Uterus (tissue), 4 donors: ENCODE data around the gene LMNA. TPM values are rescaled to one million over a fixed set of nuclear protein-coding genes. Genes with fewer than 3 reads are reported as not detected.
"Not testable (repeated sequence)": the region's sequence is repeated elsewhere in the genome, so short reads cannot be mapped to it uniquely, and the experiment has no call there.

ENCODE experiments used
- DNase-seq, 2 donors: peaks; one replicate each; pipeline ENCODE4 v3.0.0-alpha.2; 2019 to 2020
- H3K27ac ChIP-seq, 2 donors: fragments of 200-600 bp; sonication (generic); 1 replicate in 1 of 2; 2 replicates in 1 of 2; pipeline ENCODE4 v1.5.1; 2016 to 2018
- H3K27me3 ChIP-seq, 2 donors: fragments of 200-600 bp; sonication (generic); one replicate each; pipeline ENCODE4 v1.5.1; 2018 to 2019; ENCODE audit warnings: control low read depth in 1 of 2
- H3K36me3 ChIP-seq, 2 donors: fragments of 200-600 bp; sonication (generic); one replicate each; pipeline ENCODE4 v1.5.1; 2019; ENCODE audit warnings: control low read depth in 1 of 2
- H3K4me1 ChIP-seq, 2 donors: fragments of 200-600 bp; sonication (generic); one replicate each; pipeline ENCODE4 v1.5.1; 2018 to 2019; ENCODE audit warnings: control low read depth in 1 of 2
- H3K4me3 ChIP-seq, 2 donors: fragments of 200-600 bp; sonication (generic); 1 replicate in 1 of 2; 2 replicates in 1 of 2; pipeline ENCODE4 v1.5.1; 2018 to 2019; ENCODE audit warnings: mild to moderate bottlenecking in 1 of 2
- H3K9me3 ChIP-seq, 2 donors: fragments of 200-600 bp; sonication (generic); one replicate each; pipeline ENCODE4 v1.5.1; 2019; ENCODE audit warnings: control low read depth in 1 of 2
- CTCF ChIP-seq, 4 experiments: fragments of 200-600 bp in 2 of 4; fragments of 450-650 bp in 2 of 4; sonication (generic) in 2 of 4; IDR thresholded peaks; one replicate each; pipeline ENCODE4 v1.5.1; 2016 to 2019; ENCODE audit warnings: antibody characterized with exemption in 4 of 4, mild to moderate bottlenecking in 2 of 4, moderate library complexity in 1 of 4
- POLR2A ChIP-seq, 2 donors: fragments of 450-650 bp; IDR thresholded peaks; one replicate each; pipeline ENCODE4 v1.6.1; 2016; ENCODE audit warnings: antibody characterized with exemption in 2 of 2, mild to moderate bottlenecking in 1 of 2, moderate library complexity in 1 of 2
- intact Hi-C: fragments of 100-400 bp; cut with DNase I; formaldehyde crosslinking; loops from one replicate; pipeline ENCODE4 v1.15.1; 2023; ENCODE audit warnings: low total_unique reads
- total RNA-seq, 4 donors: library from RNA; depleted of rRNA in 3 of 4; stranded (reverse); fragments of >200 nt in 3 of 4; gene quantifications; one replicate each; pipeline versions ENCODE4 v1.1.0 to v1.2.4, GENCODE V29; 2014 to 2023
- donor health status: DM: yes; HTN: yes; CAD: no.

The LMNA gene
- total RNA-seq, 4 donors from 2014 or later: 245 to 533 (median 373) TPM

- Histone ChIP-seq H3K36me3 (no peaks in the 10 kb centered on the region), H3K9me3 (no peaks in the 10 kb centered on the region), H3K27ac (peak overlapping the region; percentile 97 to 99), H3K27me3 (no peaks in the 10 kb centered on the region), H3K4me1 (peaks cover 19 to 31% of the 10 kb centered on the region in 2 donors), H3K4me3 (peak overlapping the region; percentile 82 to 96)
- peak in 1 of 2 donors; percentile 47 for DNase-seq
- peak in 1 of 2 donors; percentile 37 for TF ChIP-seq POLR2A (IDR thresholded peaks at IDR 0.05)
- no peak for TF ChIP-seq CTCF (IDR thresholded peaks at IDR 0.05)
- intact Hi-C loops: no loop called here
Measured at GRCh38 chr1:156118177-156118868, 3.8 kb downstream of the LMNA start.

GRCh38 chr1:156119503-156120209, 5.1 kb downstream of the LMNA start:
- Histone ChIP-seq H3K27me3 (no peaks in the 10 kb centered on the region), H3K9me3 (no peaks in the 10 kb centered on the region), H3K4me1 (peaks cover 22 to 36% of the 10 kb centered on the region in 2 donors), H3K36me3 (no peaks in the 10 kb centered on the region), H3K27ac (peak overlapping the region; percentile 97 to 99), H3K4me3 (peak overlapping the region; percentile 82 to 96)
- intact Hi-C loops: no loop called here
- peak; percentile 63 for DNase-seq
- TF ChIP-seq POLR2A (IDR thresholded peaks at IDR 0.05) (no peak), CTCF (IDR thresholded peaks at IDR 0.05) (no peak)

GRCh38 chr1:156120318-156120717, 5.8 kb downstream of the LMNA start:
- peaks cover 28 to 40% of the 10 kb centered on the region in 2 donors for H3K4me1 ChIP-seq
- no peaks in the 10 kb centered on the region for H3K27me3 ChIP-seq
- DNase-seq: no peak
- TF ChIP-seq POLR2A (IDR thresholded peaks at IDR 0.05) (no peak), CTCF (IDR thresholded peaks at IDR 0.05) (no peak)
- peak overlapping the region; percentile 82 to 96 for H3K4me3 ChIP-seq
- no peaks in the 10 kb centered on the region for H3K9me3 ChIP-seq
- peak overlapping the region; percentile 97 to 99 for H3K27ac ChIP-seq
- intact Hi-C loops: no loop called here
- no peaks in the 10 kb centered on the region for H3K36me3 ChIP-seq

- H3K9me3 ChIP-seq, H3K36me3 ChIP-seq, intact Hi-C loops, H3K27me3 ChIP-seq, DNase-seq: not testable (repeated sequence)
- H3K4me1 ChIP-seq: peaks cover 35 to 40% of the 10 kb centered on the region in 2 donors
- H3K27ac ChIP-seq: peak overlapping the region; percentile 97 to 99
- H3K4me3 ChIP-seq: peak overlapping the region; percentile 3 to 39
Measured at GRCh38 chr1:156121005-156121404, 6.5 kb downstream of the LMNA start.

- H3K36me3 ChIP-seq: no peaks in the 10 kb centered on the region
- intact Hi-C loops: no loop called here
Measured at GRCh38 chr1:156121457-156121856, 6.9 kb downstream of the LMNA start.

More at GRCh38 chr1:156121457-156121856, 6.9 kb downstream of the LMNA start:
- H3K4me1 ChIP-seq: peaks cover 35 to 40% of the 10 kb centered on the region in 2 donors
- no peaks in the 10 kb centered on the region for H3K9me3 ChIP-seq
- peak in 1 of 2 donors; percentile 17 for DNase-seq
- TF ChIP-seq CTCF (IDR thresholded peaks at IDR 0.05) (no peak), POLR2A (IDR thresholded peaks at IDR 0.05) (no peak)
- H3K4me3 ChIP-seq: peak overlapping the region; percentile 3 to 39
- H3K27ac ChIP-seq: peak overlapping the region; percentile 97 to 99
- H3K27me3 ChIP-seq: no peaks in the 10 kb centered on the region
